ENCODE results near the gene ZNF670.
"Not testable (repeated sequence)": the region's sequence is repeated elsewhere in the genome, so short reads cannot be mapped to it uniquely, and the experiment has no call there.

DNA sequence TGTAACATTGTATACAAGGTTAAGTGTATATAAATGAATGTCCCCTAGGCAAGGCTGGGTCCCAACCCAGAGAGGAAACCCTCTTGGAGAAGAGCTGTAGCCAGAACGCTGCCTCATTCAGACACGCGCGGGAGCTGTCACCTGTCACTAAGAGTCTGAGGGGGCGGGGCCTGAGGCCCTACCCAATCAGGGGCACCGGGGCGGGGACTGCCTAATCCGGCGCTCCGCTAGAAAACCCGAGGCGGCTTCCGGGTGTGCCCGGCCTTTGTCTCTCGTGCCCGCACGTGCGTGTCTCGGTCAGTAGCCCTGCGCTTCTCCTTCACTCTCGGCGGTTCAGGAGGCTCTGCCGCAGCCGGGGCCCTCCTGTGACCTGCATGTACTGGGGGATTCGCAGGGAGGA is 47.6 kb upstream of the ZNF670 start:
- TF ChIP-seq, protein P1, sequence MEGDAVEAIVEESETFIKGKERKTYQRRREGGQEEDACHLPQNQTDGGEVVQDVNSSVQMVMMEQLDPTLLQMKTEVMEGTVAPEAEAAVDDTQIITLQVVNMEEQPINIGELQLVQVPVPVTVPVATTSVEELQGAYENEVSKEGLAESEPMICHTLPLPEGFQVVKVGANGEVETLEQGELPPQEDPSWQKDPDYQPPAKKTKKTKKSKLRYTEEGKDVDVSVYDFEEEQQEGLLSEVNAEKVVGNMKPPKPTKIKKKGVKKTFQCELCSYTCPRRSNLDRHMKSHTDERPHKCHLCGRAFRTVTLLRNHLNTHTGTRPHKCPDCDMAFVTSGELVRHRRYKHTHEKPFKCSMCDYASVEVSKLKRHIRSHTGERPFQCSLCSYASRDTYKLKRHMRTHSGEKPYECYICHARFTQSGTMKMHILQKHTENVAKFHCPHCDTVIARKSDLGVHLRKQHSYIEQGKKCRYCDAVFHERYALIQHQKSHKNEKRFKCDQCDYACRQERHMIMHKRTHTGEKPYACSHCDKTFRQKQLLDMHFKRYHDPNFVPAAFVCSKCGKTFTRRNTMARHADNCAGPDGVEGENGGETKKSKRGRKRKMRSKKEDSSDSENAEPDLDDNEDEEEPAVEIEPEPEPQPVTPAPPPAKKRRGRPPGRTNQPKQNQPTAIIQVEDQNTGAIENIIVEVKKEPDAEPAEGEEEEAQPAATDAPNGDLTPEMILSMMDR (IDR thresholded peaks at IDR 0.05 in 8 of 11, conservative IDR thresholded peaks at IDR 0.05 in 3 of 11) = not testable (repeated sequence)
- TF ChIP-seq POLR2A, POLR2AphosphoS5 (IDR thresholded peaks at IDR 0.05): not testable (repeated sequence)

Data from spleen (tissue), 7 donors.